ENCODE measurements around the gene CTH.
"Not testable (repeated sequence)": the region's sequence is repeated elsewhere in the genome, so short reads cannot be mapped to it uniquely, and the experiment has no call there.

Gene CTH

DNA sequence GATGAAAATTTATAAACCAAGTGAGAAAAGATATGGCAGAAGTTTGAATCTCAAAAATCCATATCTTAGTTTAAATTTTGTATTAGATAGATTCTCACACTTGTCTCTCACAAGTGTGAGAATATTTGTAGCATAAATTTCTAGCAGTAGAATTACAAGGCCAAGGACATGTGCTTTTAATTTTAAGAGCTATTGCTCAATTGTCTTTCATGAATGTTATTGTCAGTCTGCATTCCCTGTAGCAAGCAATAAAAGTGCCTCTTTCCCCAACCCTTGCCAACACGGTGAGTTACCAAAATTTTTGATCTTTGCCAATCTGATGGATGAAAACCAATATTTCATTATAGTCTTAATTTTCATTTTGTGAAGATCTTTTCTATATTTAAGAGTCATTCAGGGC is 64.0 kb downstream of the CTH start:
- no peak overlapping the region for H3K27ac ChIP-seq (ENCODE audit: low read length)
- H3K79me2 ChIP-seq (ENCODE audit: low read length), result no peaks in the 10 kb centered on the region
- no peaks in the 10 kb centered on the region for H4K20me1 ChIP-seq (ENCODE audit: insufficient read depth, low read length)
- H2AFZ ChIP-seq (ENCODE audit: low read length), result no peak overlapping the region
- H3K27me3 ChIP-seq (replicated peaks; ENCODE audit: insufficient read depth, low read length), result no peaks in the 10 kb centered on the region
- TF ChIP-seq EZH2 (optimal IDR thresholded peaks at IDR 0.05; ENCODE audit: low read depth, low read length) (no peak), EZH2phosphoT487 (IDR thresholded peaks at IDR 0.05; ENCODE audit: low read length) (no peak)
- TF ChIP-seq, protein P1, sequence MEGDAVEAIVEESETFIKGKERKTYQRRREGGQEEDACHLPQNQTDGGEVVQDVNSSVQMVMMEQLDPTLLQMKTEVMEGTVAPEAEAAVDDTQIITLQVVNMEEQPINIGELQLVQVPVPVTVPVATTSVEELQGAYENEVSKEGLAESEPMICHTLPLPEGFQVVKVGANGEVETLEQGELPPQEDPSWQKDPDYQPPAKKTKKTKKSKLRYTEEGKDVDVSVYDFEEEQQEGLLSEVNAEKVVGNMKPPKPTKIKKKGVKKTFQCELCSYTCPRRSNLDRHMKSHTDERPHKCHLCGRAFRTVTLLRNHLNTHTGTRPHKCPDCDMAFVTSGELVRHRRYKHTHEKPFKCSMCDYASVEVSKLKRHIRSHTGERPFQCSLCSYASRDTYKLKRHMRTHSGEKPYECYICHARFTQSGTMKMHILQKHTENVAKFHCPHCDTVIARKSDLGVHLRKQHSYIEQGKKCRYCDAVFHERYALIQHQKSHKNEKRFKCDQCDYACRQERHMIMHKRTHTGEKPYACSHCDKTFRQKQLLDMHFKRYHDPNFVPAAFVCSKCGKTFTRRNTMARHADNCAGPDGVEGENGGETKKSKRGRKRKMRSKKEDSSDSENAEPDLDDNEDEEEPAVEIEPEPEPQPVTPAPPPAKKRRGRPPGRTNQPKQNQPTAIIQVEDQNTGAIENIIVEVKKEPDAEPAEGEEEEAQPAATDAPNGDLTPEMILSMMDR (IDR thresholded peaks at IDR 0.05; ENCODE audit: low read length), result no peak
- H3K9ac ChIP-seq (ENCODE audit: low read length), result no peak overlapping the region
- no peak overlapping the region for H3K4me3 ChIP-seq (ENCODE audit: low read length)
- no peak for DNase-seq
- no peaks in the 10 kb centered on the region for H3K9me3 ChIP-seq (replicated peaks; ENCODE audit: insufficient read depth, low read length)
- H3K9me2 ChIP-seq (replicated peaks; ENCODE audit: insufficient read depth, low read length), result no peaks in the 10 kb centered on the region
- no peaks in the 10 kb centered on the region for H3K4me1 ChIP-seq (ENCODE audit: low read length)
- no peaks in the 10 kb centered on the region for H3F3A ChIP-seq (ENCODE audit: insufficient read depth, low read length)
- no peaks in the 10 kb centered on the region for H3K36me3 ChIP-seq (replicated peaks; ENCODE audit: insufficient read depth, low read length)
- no peak overlapping the region for H3K4me2 ChIP-seq (ENCODE audit: low read depth, low read length)

DNA sequence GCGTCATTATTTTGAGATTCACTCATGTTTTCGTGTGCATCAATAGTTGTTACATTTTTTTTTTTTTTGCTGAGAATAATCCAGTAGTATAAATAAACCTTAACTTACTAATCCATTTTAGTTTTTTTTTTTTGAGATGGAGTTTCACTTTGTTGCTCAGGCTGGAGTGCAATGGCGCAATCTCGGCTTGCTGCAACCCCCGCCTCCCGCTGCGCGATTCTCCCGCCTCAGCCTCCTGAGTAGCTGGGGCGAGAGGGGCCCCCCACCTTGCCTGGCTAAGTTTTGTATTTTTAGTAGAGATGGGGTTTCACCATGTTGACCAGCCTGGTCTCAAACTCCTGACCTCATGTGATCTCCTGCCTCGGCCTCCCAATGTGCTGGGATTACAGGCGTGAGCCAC is 66.0 kb downstream of the CTH start:
- Histone ChIP-seq H3F3A (ENCODE audit: insufficient read depth, low read length) (no peaks in the 10 kb centered on the region), H3K4me3 (ENCODE audit: low read length) (no peak overlapping the region), H3K9ac (ENCODE audit: low read length) (no peak overlapping the region), H3K79me2 (ENCODE audit: low read length) (no peaks in the 10 kb centered on the region), H3K27me3 (replicated peaks; ENCODE audit: insufficient read depth, low read length) (no peaks in the 10 kb centered on the region), H3K9me3 (replicated peaks; ENCODE audit: insufficient read depth, low read length) (no peaks in the 10 kb centered on the region), H3K36me3 (replicated peaks; ENCODE audit: insufficient read depth, low read length) (no peaks in the 10 kb centered on the region), H3K4me2 (ENCODE audit: low read depth, low read length) (no peak overlapping the region), H2AFZ (ENCODE audit: low read length) (no peak overlapping the region), H3K4me1 (ENCODE audit: low read length) (no peaks in the 10 kb centered on the region), H3K9me2 (replicated peaks; ENCODE audit: insufficient read depth, low read length) (no peaks in the 10 kb centered on the region), H3K27ac (ENCODE audit: low read length) (no peak overlapping the region), H4K20me1 (ENCODE audit: insufficient read depth, low read length) (no peaks in the 10 kb centered on the region)
- DNase-seq, result no peak
- TF ChIP-seq, protein P1 (IDR thresholded peaks at IDR 0.05; ENCODE audit: low read length), result no peak
- TF ChIP-seq EZH2 (optimal IDR thresholded peaks at IDR 0.05; ENCODE audit: low read depth, low read length) (no peak), EZH2phosphoT487 (IDR thresholded peaks at IDR 0.05; ENCODE audit: low read length) (no peak)

DNA sequence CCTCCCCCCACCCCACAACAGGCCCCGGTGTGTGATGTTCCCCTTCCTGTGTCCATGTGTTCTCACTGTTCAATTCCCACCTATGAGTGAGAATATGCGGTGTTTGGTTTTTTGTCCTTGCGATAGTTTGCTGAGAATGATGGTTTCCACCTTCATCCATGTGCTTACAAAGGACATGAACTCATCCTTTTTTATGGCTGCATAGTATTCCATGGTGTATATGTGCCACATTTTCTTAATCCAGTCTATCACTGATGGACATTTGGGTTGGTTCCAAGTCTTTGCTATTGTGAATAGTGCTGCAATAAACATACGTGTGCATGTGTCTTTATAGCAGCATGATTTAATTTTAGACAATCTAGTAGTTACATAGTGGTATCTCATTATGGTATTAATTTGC is 66.8 kb downstream of the CTH start:
- H3K4me1 ChIP-seq (ENCODE audit: low read length); DNase-seq; H2AFZ ChIP-seq (ENCODE audit: low read length); H3F3A ChIP-seq (ENCODE audit: insufficient read depth, low read length); H4K20me1 ChIP-seq (ENCODE audit: insufficient read depth, low read length); H3K4me2 ChIP-seq (ENCODE audit: low read depth, low read length); H3K27ac ChIP-seq (ENCODE audit: low read length); H3K9me3 ChIP-seq (replicated peaks; ENCODE audit: insufficient read depth, low read length); H3K9ac ChIP-seq (ENCODE audit: low read length); H3K27me3 ChIP-seq (replicated peaks; ENCODE audit: insufficient read depth, low read length); H3K79me2 ChIP-seq (ENCODE audit: low read length); H3K4me3 ChIP-seq (ENCODE audit: low read length); H3K9me2 ChIP-seq (replicated peaks; ENCODE audit: insufficient read depth, low read length); H3K36me3 ChIP-seq (replicated peaks; ENCODE audit: insufficient read depth, low read length): not testable (repeated sequence)

DNA sequence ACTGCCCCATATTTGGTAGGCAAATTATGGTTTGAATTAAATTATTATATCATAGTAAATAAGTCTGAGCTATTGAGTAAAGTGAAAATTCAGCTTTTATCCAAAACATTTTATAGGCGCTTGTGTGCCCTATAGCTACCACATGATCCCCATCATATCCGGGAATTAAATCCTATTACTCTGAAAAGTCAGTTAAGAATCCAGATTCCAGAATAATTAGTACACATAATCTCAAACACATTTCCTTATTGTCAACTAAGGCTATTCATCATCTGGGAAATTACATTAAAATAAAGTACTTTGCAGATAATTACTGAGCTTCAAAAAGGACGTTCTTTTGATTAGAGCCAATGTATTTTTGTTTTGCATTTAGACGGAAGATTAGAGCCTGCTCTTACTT is 72.3 kb downstream of the CTH start:
- Histone ChIP-seq H3K79me2 (ENCODE audit: low read length) (no peaks in the 10 kb centered on the region), H4K20me1 (ENCODE audit: insufficient read depth, low read length) (no peaks in the 10 kb centered on the region), H3F3A (ENCODE audit: insufficient read depth, low read length) (no peaks in the 10 kb centered on the region), H3K9me3 (replicated peaks; ENCODE audit: insufficient read depth, low read length) (no peaks in the 10 kb centered on the region), H3K9ac (ENCODE audit: low read length) (no peak overlapping the region), H3K9me2 (replicated peaks; ENCODE audit: insufficient read depth, low read length) (no peaks in the 10 kb centered on the region), H3K27me3 (replicated peaks; ENCODE audit: insufficient read depth, low read length) (no peaks in the 10 kb centered on the region), H3K27ac (ENCODE audit: low read length) (no peak overlapping the region), H3K4me3 (ENCODE audit: low read length) (no peak overlapping the region), H3K36me3 (replicated peaks; ENCODE audit: insufficient read depth, low read length) (no peaks in the 10 kb centered on the region), H2AFZ (ENCODE audit: low read length) (no peak overlapping the region), H3K4me2 (ENCODE audit: low read depth, low read length) (no peak overlapping the region), H3K4me1 (ENCODE audit: low read length) (no peaks in the 10 kb centered on the region)
- no peak for DNase-seq
- no peak for TF ChIP-seq EZH2 (optimal IDR thresholded peaks at IDR 0.05; ENCODE audit: low read depth, low read length)
- TF ChIP-seq, protein P1 (IDR thresholded peaks at IDR 0.05; ENCODE audit: low read length), result no peak

Data from MM.1S (cell line).